Gastroesophageal sphincter (tissue), 4 donors: ENCODE results near the gene BBOX1. TPM values are rescaled to one million over a fixed set of nuclear protein-coding genes. Genes with fewer than 3 reads are reported as not detected.

Experiments
- ATAC-seq: fragments of 150-250 bp; one replicate; pipeline ENCODE4 v1.9.1; 2016; ENCODE audit warnings: mild to moderate bottlenecking, moderate library complexity
- H3K27ac ChIP-seq, 4 donors: fragments of 200-600 bp; sonication (generic) in 3 of 4; 1 replicate in 3 of 4; 2 replicates in 1 of 4; pipeline ENCODE4 v1.5.1; 2016 to 2019
- H3K27me3 ChIP-seq: fragments of 200-600 bp; sonication (generic); one replicate; pipeline ENCODE4 v1.5.1; 2019
- H3K36me3 ChIP-seq, 2 donors: fragments of 200-600 bp; sonication (generic); one replicate each; pipeline ENCODE4 v1.5.1; 2019; ENCODE audit warnings: control low read depth in 1 of 2
- H3K4me1 ChIP-seq, 3 donors: fragments of 200-600 bp; sonication (generic); 1 replicate in 2 of 3; 2 replicates in 1 of 3; pipeline ENCODE4 v1.5.1; 2016 to 2019; ENCODE audit warnings: control low read depth in 2 of 3
- H3K4me3 ChIP-seq, 2 donors: fragments of 200-600 bp; sonication (generic); one replicate each; pipeline ENCODE4 v1.5.1; 2019; ENCODE audit warnings: mild to moderate bottlenecking in 1 of 2, moderate library complexity in 1 of 2
- H3K9me3 ChIP-seq, 3 donors: fragments of 200-600 bp; sonication (generic); one replicate each; pipeline ENCODE4 v1.5.1; 2017 to 2019; ENCODE audit warnings: control low read depth in 2 of 3
- CTCF ChIP-seq, 4 experiments: fragments of 200-600 bp in 2 of 4; fragments of 450-650 bp in 2 of 4; sonication (generic) in 1 of 4; IDR thresholded peaks; one replicate each; pipeline ENCODE4 v1.5.1; 2017 to 2019; ENCODE audit warnings: antibody characterized with exemption in 4 of 4, mild to moderate bottlenecking in 2 of 4, moderate library complexity in 2 of 4
- EP300 ChIP-seq: sonication (generic); formaldehyde crosslinking; IDR thresholded peaks from one replicate; pipeline ENCODE4 v1.6.1; 2017; ENCODE audit warnings: antibody characterized with exemption, mild to moderate bottlenecking
- POLR2A ChIP-seq, 2 donors: fragments of 450-650 bp; IDR thresholded peaks; one replicate each; pipeline ENCODE4 v1.6.1; 2017; ENCODE audit warnings: antibody characterized with exemption in 2 of 2, mild to moderate bottlenecking in 2 of 2, moderate library complexity in 1 of 2
- POLR2AphosphoS5 ChIP-seq: sonication (generic); formaldehyde crosslinking; IDR thresholded peaks from one replicate; pipeline ENCODE4 v1.6.1; 2017; ENCODE audit warnings: antibody characterized with exemption
- WGBS, 2 donors: methylation state at CpG; one replicate each; pipeline ENCODE4 v1.1.5; 2018; ENCODE audit warnings: low coverage in 1 of 2; 5-methylcytosine and 5-hydroxymethylcytosine counted together
- total RNA-seq, 4 donors: library from RNA; depleted of rRNA; stranded (reverse); fragments of >200 nt; gene quantifications; one replicate each; pipeline ENCODE4 v1.1.0, GENCODE V29; 2016

Gene BBOX1, protein sequence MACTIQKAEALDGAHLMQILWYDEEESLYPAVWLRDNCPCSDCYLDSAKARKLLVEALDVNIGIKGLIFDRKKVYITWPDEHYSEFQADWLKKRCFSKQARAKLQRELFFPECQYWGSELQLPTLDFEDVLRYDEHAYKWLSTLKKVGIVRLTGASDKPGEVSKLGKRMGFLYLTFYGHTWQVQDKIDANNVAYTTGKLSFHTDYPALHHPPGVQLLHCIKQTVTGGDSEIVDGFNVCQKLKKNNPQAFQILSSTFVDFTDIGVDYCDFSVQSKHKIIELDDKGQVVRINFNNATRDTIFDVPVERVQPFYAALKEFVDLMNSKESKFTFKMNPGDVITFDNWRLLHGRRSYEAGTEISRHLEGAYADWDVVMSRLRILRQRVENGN
- 1 to 10 TPM in 1 of 4 donors, under 1 TPM in 1, not detected in 2; 0.67 to 4.4 TPM for total RNA-seq

GRCh38 chr11:27040302-27041115 is at the start of gene BBOX1:
TSS of gene BBOX1 (plus strand) at chr11:27040815. CDS start at chr11:27055431, 14,616 bp downstream.
- Histone ChIP-seq H3K27me3 (no peaks in the 10 kb centered on the region), H3K4me1 (peaks cover 0 to 20% (median 17%) of the 10 kb centered on the region in 3 donors), H3K27ac (peak within 1 kb of the TSS in 1 of 4 donors; percentile 25), H3K4me3 (no peak within 1 kb of the TSS), H3K36me3 (no peaks in the 10 kb centered on the region), H3K9me3 (peaks cover 0 to 12% (median 0%) of the 10 kb centered on the region in 3 donors)
- ATAC-seq, result no peak
- TF ChIP-seq EP300 (no peak), POLR2A (IDR thresholded peaks at IDR 0.05) (no peak), POLR2AphosphoS5 (no peak), CTCF (IDR thresholded peaks at IDR 0.05) (no peak)
- WGBS, 2 donors, result 39% methylated on average over 3 of the region's 4 CpGs; no CpG with 5 or more reads in 1 of the 2 donors

- Histone ChIP-seq H3K27ac (peak overlapping the region; percentile 40 to 92 (median 74)), H3K4me3 (peak overlapping the region in 1 of 2 donors; percentile 73)
Observed at GRCh38 chr11:26992031-26992541, 48.5 kb upstream of the BBOX1 start.

GRCh38 chr11:26993965-26994457 is 46.6 kb upstream of the BBOX1 start, which contains the start of gene FIBIN:
TSS of gene FIBIN (plus strand) at chr11:26994112. CDS start at chr11:26994527, 415 bp downstream.
- peak within 1 kb of the TSS; percentile 61 to 92 (median 90) for H3K27ac ChIP-seq
- peak; percentile 58 for ATAC-seq
- H3K4me1 ChIP-seq, result peaks cover 0 to 53% (median 0%) of the 10 kb centered on the region in 3 donors
- H3K36me3 ChIP-seq, result no peaks in the 10 kb centered on the region
- TF ChIP-seq POLR2AphosphoS5, result peak; percentile 74
- peak; percentile 51 to 62 for TF ChIP-seq POLR2A (IDR thresholded peaks at IDR 0.05)
- TF ChIP-seq CTCF (IDR thresholded peaks at IDR 0.05), result no peak
- TF ChIP-seq EP300, result no peak
- no peaks in the 10 kb centered on the region for H3K9me3 ChIP-seq
- peak within 1 kb of the TSS; percentile 71 to 73 for H3K4me3 ChIP-seq
- H3K27me3 ChIP-seq, result no peaks in the 10 kb centered on the region
- 0% methylated on average over 3 to 9 of the region's 22 CpGs for WGBS, 2 donors

More at GRCh38 chr11:26992031-26992541, 48.5 kb upstream of the BBOX1 start:
- 14 to 80% methylated on average over 1 of the region's 1 CpG for WGBS, 2 donors
- TF ChIP-seq POLR2A (IDR thresholded peaks at IDR 0.05), result no peak
- TF ChIP-seq EP300, result no peak
- peak; percentile 89 for TF ChIP-seq POLR2AphosphoS5
- TF ChIP-seq CTCF (IDR thresholded peaks at IDR 0.05), result no peak
- Histone ChIP-seq H3K4me1 (peaks cover 0 to 43% (median 0%) of the 10 kb centered on the region in 3 donors), H3K36me3 (no peaks in the 10 kb centered on the region), H3K27me3 (no peaks in the 10 kb centered on the region), H3K9me3 (no peaks in the 10 kb centered on the region)
- peak; percentile 87 for ATAC-seq

GRCh38 chr11:26994631-26995095 is 46.0 kb upstream of the BBOX1 start:
- ATAC-seq, result peak; percentile 13
- Histone ChIP-seq H3K9me3 (no peaks in the 10 kb centered on the region), H3K36me3 (no peaks in the 10 kb centered on the region), H3K4me3 (peak overlapping the region; percentile 71 to 73), H3K4me1 (peaks cover 0 to 53% (median 0%) of the 10 kb centered on the region in 3 donors), H3K27me3 (no peaks in the 10 kb centered on the region), H3K27ac (peak overlapping the region; percentile 61 to 92 (median 90))
- 23% methylated on average over 2 to 3 of the region's 19 CpGs for WGBS, 2 donors
- TF ChIP-seq CTCF (IDR thresholded peaks at IDR 0.05) (peak in 2 of 4 experiments; percentile 8 to 12), EP300 (no peak), POLR2A (IDR thresholded peaks at IDR 0.05) (no peak), POLR2AphosphoS5 (peak; percentile 7)
